Skeletal muscle tissue (tissue), 4 donors: Measurements from ENCODE around the gene AUTS2. TPM values are rescaled to one million over a fixed set of nuclear protein-coding genes. Genes with fewer than 3 reads are reported as not detected.

Experiments
- H3K27ac ChIP-seq: one replicate; pipeline ENCODE4 v1.7.0; 2013; ENCODE audit warnings: mild to moderate bottlenecking, low read depth, low read length, inconsistent platforms
- H3K27me3 ChIP-seq, 3 donors: one replicate each; pipeline ENCODE4 v1.7.0; 2013; ENCODE audit warnings: low read length in 3 of 3; ENCODE audit not compliant: control insufficient read depth in 3 of 3, insufficient read depth in 3 of 3
- H3K36me3 ChIP-seq, 3 donors: one replicate each; pipeline ENCODE4 v1.7.0; 2013; ENCODE audit warnings: low read length in 3 of 3; ENCODE audit not compliant: control insufficient read depth in 3 of 3, insufficient read depth in 3 of 3
- H3K4me1 ChIP-seq, 3 donors: one replicate each; pipeline ENCODE4 v1.7.0; 2013; ENCODE audit warnings: low read length in 3 of 3, mild to moderate bottlenecking in 3 of 3; ENCODE audit not compliant: control insufficient read depth in 3 of 3, insufficient read depth in 3 of 3
- H3K4me3 ChIP-seq, 3 donors: one replicate each; pipeline ENCODE4 v1.7.0; 2013; ENCODE audit warnings: low read length in 3 of 3
- H3K9ac ChIP-seq, 3 donors: one replicate each; pipeline ENCODE4 v1.7.0; 2013; ENCODE audit warnings: low read length in 3 of 3, mild to moderate bottlenecking in 3 of 3, moderate library complexity in 2 of 3, low read depth in 1 of 3
- H3K9me3 ChIP-seq, 3 donors: one replicate each; pipeline ENCODE4 v1.7.0; 2013; ENCODE audit warnings: low read length in 3 of 3; ENCODE audit not compliant: control insufficient read depth in 3 of 3
- total RNA-seq: library from RNA; depleted of rRNA; stranded (reverse); fragments of >200 nt; gene quantifications from one replicate; pipeline ENCODE4 v1.2.3, GENCODE V29; 2014
- donor health status: Osteomylitis.

The AUTS2 gene
- total RNA-seq, 1 donor from 2014 or later: 43.3 TPM

GRCh38 chr7:70660819-70661191 lies 1062.5 kb downstream of the AUTS2 start:
- Histone ChIP-seq H3K4me3 (no peak overlapping the region), H3K36me3 (no peaks in the 10 kb centered on the region), H3K4me1 (peaks cover 18 to 19% (median 18%) of the 10 kb centered on the region in 3 donors), H3K27me3 (no peaks in the 10 kb centered on the region), H3K27ac (no peak overlapping the region), H3K9me3 (no peaks in the 10 kb centered on the region), H3K9ac (no peak overlapping the region)

- Histone ChIP-seq H3K9ac (no peak overlapping the region), H3K36me3 (no peaks in the 10 kb centered on the region), H3K9me3 (no peaks in the 10 kb centered on the region), H3K27ac (no peak overlapping the region), H3K4me3 (no peak overlapping the region), H3K27me3 (no peaks in the 10 kb centered on the region), H3K4me1 (peaks cover 7 to 12% (median 10%) of the 10 kb centered on the region in 3 donors)
Measured at GRCh38 chr7:70663680-70664079, 1065.4 kb downstream of the AUTS2 start.

GRCh38 chr7:70665997-70666396 lies 1067.7 kb downstream of the AUTS2 start:
- H3K9me3 ChIP-seq: no peaks in the 10 kb centered on the region

GRCh38 chr7:70667406-70667805 lies 1069.1 kb downstream of the AUTS2 start:
- no peak overlapping the region for H3K4me3 ChIP-seq
- no peaks in the 10 kb centered on the region for H3K27me3 ChIP-seq

More at GRCh38 chr7:70665997-70666396, 1067.7 kb downstream of the AUTS2 start:
- no peaks in the 10 kb centered on the region for H3K36me3 ChIP-seq
- no peak overlapping the region for H3K9ac ChIP-seq
- no peak overlapping the region for H3K4me3 ChIP-seq
- H3K27me3 ChIP-seq: no peaks in the 10 kb centered on the region
- H3K27ac ChIP-seq: no peak overlapping the region
- peaks cover 12 to 19% (median 17%) of the 10 kb centered on the region in 3 donors for H3K4me1 ChIP-seq

GRCh38 chr7:70668606-70669358 lies 1070.5 kb downstream of the AUTS2 start:
- Histone ChIP-seq H3K27me3 (no peaks in the 10 kb centered on the region), H3K9ac (peak overlapping the region in 2 of 3 donors; percentile 27 to 50), H3K9me3 (no peaks in the 10 kb centered on the region), H3K4me1 (peaks cover 12 to 19% (median 17%) of the 10 kb centered on the region in 3 donors), H3K4me3 (peak overlapping the region in 1 of 3 donors; percentile 8), H3K27ac (peak overlapping the region; percentile 76), H3K36me3 (no peaks in the 10 kb centered on the region)

More at GRCh38 chr7:70667406-70667805, 1069.1 kb downstream of the AUTS2 start:
- H3K9me3 ChIP-seq: no peaks in the 10 kb centered on the region
- H3K27ac ChIP-seq: no peak overlapping the region
- no peaks in the 10 kb centered on the region for H3K36me3 ChIP-seq
- H3K4me1 ChIP-seq: peaks cover 12 to 19% (median 17%) of the 10 kb centered on the region in 3 donors
- no peak overlapping the region for H3K9ac ChIP-seq

- no peak overlapping the region for H3K4me3 ChIP-seq
- H3K27ac ChIP-seq: no peak overlapping the region
- no peaks in the 10 kb centered on the region for H3K36me3 ChIP-seq
- H3K9ac ChIP-seq: no peak overlapping the region
- H3K9me3 ChIP-seq: no peaks in the 10 kb centered on the region
- no peaks in the 10 kb centered on the region for H3K27me3 ChIP-seq
- peaks cover 12 to 19% (median 17%) of the 10 kb centered on the region in 3 donors for H3K4me1 ChIP-seq
Measured at GRCh38 chr7:70669854-70670253, 1071.6 kb downstream of the AUTS2 start.

GRCh38 chr7:70670288-70670687 lies 1072.0 kb downstream of the AUTS2 start:
- Histone ChIP-seq H3K4me3 (no peak overlapping the region), H3K27me3 (no peaks in the 10 kb centered on the region), H3K9ac (no peak overlapping the region), H3K36me3 (no peaks in the 10 kb centered on the region), H3K9me3 (no peaks in the 10 kb centered on the region), H3K4me1 (peaks cover 12 to 19% (median 17%) of the 10 kb centered on the region in 3 donors), H3K27ac (no peak overlapping the region)

- Histone ChIP-seq H3K36me3 (no peaks in the 10 kb centered on the region), H3K27me3 (no peaks in the 10 kb centered on the region), H3K9ac (no peak overlapping the region), H3K27ac (no peak overlapping the region), H3K4me3 (no peak overlapping the region), H3K4me1 (peaks cover 2 to 8% (median 4%) of the 10 kb centered on the region in 3 donors), H3K9me3 (no peaks in the 10 kb centered on the region)
Measured at GRCh38 chr7:70673778-70674570, 1075.7 kb downstream of the AUTS2 start.

GRCh38 chr7:70674571-70675010 lies 1076.3 kb downstream of the AUTS2 start:
- no peak overlapping the region for H3K27ac ChIP-seq
- no peaks in the 10 kb centered on the region for H3K36me3 ChIP-seq
- H3K4me3 ChIP-seq: no peak overlapping the region
- H3K4me1 ChIP-seq: peaks cover 0 to 1% (median 0%) of the 10 kb centered on the region in 3 donors
- H3K9me3 ChIP-seq: no peaks in the 10 kb centered on the region
- H3K27me3 ChIP-seq: no peaks in the 10 kb centered on the region
- no peak overlapping the region for H3K9ac ChIP-seq

GRCh38 chr7:70676243-70676642 lies 1078.0 kb downstream of the AUTS2 start:
- no peaks in the 10 kb centered on the region for H3K27me3 ChIP-seq
- H3K9me3 ChIP-seq: no peaks in the 10 kb centered on the region
- no peak overlapping the region for H3K4me3 ChIP-seq
- no peak overlapping the region for H3K9ac ChIP-seq
- H3K27ac ChIP-seq: no peak overlapping the region
- no peaks in the 10 kb centered on the region for H3K4me1 ChIP-seq
- no peaks in the 10 kb centered on the region for H3K36me3 ChIP-seq
